CD14-positive monocyte (primary cell): ENCODE results near the gene MED27. TPM values are rescaled to one million over a fixed set of nuclear protein-coding genes. Genes with fewer than 3 reads are reported as not detected.
A peak's percentile ranks its signal among the peaks of the same experiment; 100 is the strongest.

Source experiments
- DNase-seq, 3 donors: peaks; one replicate each; pipeline ENCODE4 v3.0.0-alpha.2; 2011 to 2022
- H2AFZ ChIP-seq: 2 replicates; pipeline ENCODE4 v1.6.0; 2012; ENCODE audit warnings: mild to moderate bottlenecking, low read depth, low read length, inconsistent platforms; ENCODE audit not compliant: insufficient read depth, poor library complexity, severe bottlenecking
- H3K27ac ChIP-seq, 2 donors: 1 replicate in 1 of 2; 2 replicates in 1 of 2; pipeline ENCODE4 v1.5.1; 2012 to 2013; ENCODE audit warnings: low read length in 2 of 2, control low read depth in 1 of 2, inconsistent platforms in 1 of 2, low read depth in 1 of 2, mild to moderate bottlenecking in 1 of 2
- H3K27me3 ChIP-seq, 2 donors: one replicate each; pipeline versions ENCODE4 v1.6.0 to v1.6.1; 2011 to 2013; ENCODE audit warnings: low read length in 2 of 2; ENCODE audit not compliant: control insufficient read depth in 2 of 2, insufficient read depth in 2 of 2
- H3K36me3 ChIP-seq, 2 donors: replicated peaks in 1 of 2; 1 replicate in 1 of 2; 2 replicates in 1 of 2; pipeline versions ENCODE4 v1.5.1 to v1.6.1; 2012 to 2013; ENCODE audit warnings: low read length in 2 of 2, control low read depth in 1 of 2, inconsistent platforms in 1 of 2, mild to moderate bottlenecking in 1 of 2; ENCODE audit not compliant: insufficient read depth in 2 of 2, control insufficient read depth in 1 of 2
- H3K4me1 ChIP-seq, 2 donors: 1 replicate in 1 of 2; 2 replicates in 1 of 2; pipeline versions ENCODE4 v1.5.1 to v1.6.1; 2012 to 2013; ENCODE audit warnings: low read length in 2 of 2, control low read depth in 1 of 2, inconsistent platforms in 1 of 2, mild to moderate bottlenecking in 1 of 2, moderate library complexity in 1 of 2; ENCODE audit not compliant: insufficient read depth in 2 of 2, control insufficient read depth in 1 of 2
- H3K4me2 ChIP-seq: replicated peaks from 2 replicates; pipeline ENCODE3; 2012; ENCODE audit warnings: low read length, moderate library complexity, mild to moderate bottlenecking; ENCODE audit not compliant: poor library complexity, severe bottlenecking; ENCODE audit errors: extremely low read depth
- H3K4me3 ChIP-seq, 3 experiments: fragments of 200-600 bp in 1 of 3; sonication (generic) in 1 of 3; replicated peaks in 1 of 3; 1 replicate in 2 of 3; 2 replicates in 1 of 3; pipeline ENCODE4 v1.5.1; 2011 to 2013; ENCODE audit warnings: low read length in 3 of 3, mild to moderate bottlenecking in 3 of 3, control low read depth in 2 of 3, low read depth in 2 of 3, inconsistent platforms in 1 of 3, moderate library complexity in 1 of 3
- H3K79me2 ChIP-seq: 2 replicates; pipeline ENCODE4 v1.6.0; 2012; ENCODE audit warnings: mild to moderate bottlenecking, control low read depth, inconsistent platforms, low read length, moderate library complexity; ENCODE audit not compliant: insufficient read depth
- H3K9ac ChIP-seq: 2 replicates; pipeline ENCODE4 v1.6.0; 2017; ENCODE audit warnings: low read length, mild to moderate bottlenecking; ENCODE audit not compliant: insufficient read depth, poor library complexity, severe bottlenecking
- H3K9me3 ChIP-seq, 2 donors: replicated peaks in 1 of 2; 1 replicate in 1 of 2; 2 replicates in 1 of 2; pipeline versions ENCODE4 v1.5.1 to v1.6.1; 2012 to 2013; ENCODE audit warnings: low read length in 2 of 2, control low read depth in 1 of 2; ENCODE audit not compliant: control insufficient read depth in 1 of 2, insufficient read depth in 1 of 2
- H4K20me1 ChIP-seq: 2 replicates; pipeline ENCODE4 v1.6.0; 2012; ENCODE audit warnings: mild to moderate bottlenecking, low read length, control low read depth, moderate library complexity; ENCODE audit not compliant: insufficient read depth
- H3K27ac Mint-ChIP-seq, 7 donors: one replicate each; pipeline ENCODE4 v1.8.0; 2020; ENCODE audit warnings: mild to moderate bottlenecking in 7 of 7, mixed read lengths in 7 of 7, moderate library complexity in 6 of 7, inconsistent platforms in 2 of 7
- H3K27me3 Mint-ChIP-seq, 3 donors: one replicate each; pipeline ENCODE4 v1.8.0; 2021 to 2022; ENCODE audit warnings: low read depth in 3 of 3, mild to moderate bottlenecking in 3 of 3, mixed read lengths in 3 of 3, moderate library complexity in 3 of 3, inconsistent platforms in 1 of 3
- H3K36me3 Mint-ChIP-seq, 2 donors: one replicate each; pipeline ENCODE4 v1.8.0; 2020; ENCODE audit warnings: mixed read lengths in 2 of 2, inconsistent platforms in 1 of 2, mild to moderate bottlenecking in 1 of 2
- H3K4me1 Mint-ChIP-seq: one replicate; pipeline ENCODE4 v1.8.0; 2020; ENCODE audit warnings: mild to moderate bottlenecking, mixed read lengths
- H3K4me3 Mint-ChIP-seq, 2 donors: one replicate each; pipeline ENCODE4 v1.8.0; 2020; ENCODE audit warnings: mild to moderate bottlenecking in 2 of 2, mixed read lengths in 2 of 2, moderate library complexity in 1 of 2
- H3K9me3 Mint-ChIP-seq, 7 donors: one replicate each; pipeline ENCODE4 v1.8.0; 2020 to 2022; ENCODE audit warnings: mixed read lengths in 7 of 7, mild to moderate bottlenecking in 6 of 7, moderate library complexity in 6 of 7, inconsistent platforms in 2 of 7
- WGBS: methylation state at CpG from one replicate; pipeline ENCODE4 v1.1.5; 2013; ENCODE audit warnings: missing lambda C conversion rate; ENCODE audit not compliant: insufficient coverage; 5-methylcytosine and 5-hydroxymethylcytosine counted together
- intact Hi-C, 2 donors: fragments of 100-400 bp; cut with micrococcal nuclease; formaldehyde crosslinking; loops; one replicate each; pipeline versions ENCODE4 v1.15.0 to v1.15.1; 2023
- polyA plus RNA-seq, 3 donors: library from polyadenylated mRNA; depleted of rRNA in 1 of 3; unstranded in 2 of 3; stranded (reverse) in 1 of 3; fragments of 300-500 nt in 2 of 3; fragments of >200 nt in 1 of 3; fragmentation: Illumina TruSeq in 2 of 3; gene quantifications; 1 replicate in 2 of 3; 2 replicates in 1 of 3; pipeline ENCODE4 v1.2.3, GENCODE V29; 2012 to 2021
- TF ChIP-seq, protein P1 (sequence below): fragments of 200-600 bp; IDR thresholded peaks from one replicate; pipeline ENCODE4 v1.8.0; 2022; ENCODE audit warnings: antibody characterized with exemption, mild to moderate bottlenecking

MED27 gene
- polyA plus RNA-seq, 3 donors: 14.0 to 26.9 (median 25.8) TPM

DNA sequence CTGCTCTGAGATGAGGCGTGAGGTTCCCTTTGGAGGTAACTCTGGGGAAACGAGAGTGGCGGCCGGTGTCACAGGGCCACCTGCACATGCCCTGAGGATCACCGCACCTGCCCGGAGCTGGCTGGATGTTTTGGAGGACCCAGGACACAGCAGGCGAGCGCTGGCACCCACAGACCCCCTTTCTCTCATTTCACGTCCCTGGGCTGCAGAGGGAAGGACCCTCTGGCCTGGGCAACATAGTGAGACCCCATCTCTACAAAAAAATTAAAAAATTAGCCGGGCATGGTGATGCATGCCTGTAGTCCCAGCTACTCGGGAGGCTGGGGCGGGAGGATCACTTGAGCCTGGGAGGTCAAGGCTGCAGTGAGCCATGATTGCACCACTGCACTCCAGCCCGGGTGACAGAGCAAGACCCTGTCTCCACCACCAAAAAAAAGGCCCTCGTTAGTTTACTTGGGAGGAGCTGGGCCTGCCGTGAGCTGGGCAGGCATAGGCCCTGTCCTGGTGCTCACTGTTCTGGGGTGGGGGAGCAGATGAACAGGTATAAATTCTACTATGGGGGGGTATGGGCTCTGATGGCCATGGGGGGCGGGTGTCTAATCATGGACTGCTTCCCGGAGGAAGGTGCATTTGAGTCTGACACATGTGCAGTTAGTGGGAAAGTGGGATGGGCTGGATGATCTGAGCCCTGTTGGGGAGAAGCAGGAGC is 242.9 kb downstream of the MED27 start:
- H3K27me3 Mint-ChIP-seq: peaks cover 14 to 18% (median 17%) of the 10 kb centered on the region in 3 donors
- Histone ChIP-seq H3K27me3 (no peaks in the 10 kb centered on the region), H2AFZ (no peak overlapping the region), H3K36me3 (no peaks in the 10 kb centered on the region), H3K4me3 (no peak overlapping the region), H3K79me2 (no peaks in the 10 kb centered on the region), H3K9ac (no peak overlapping the region), H4K20me1 (no peaks in the 10 kb centered on the region), H3K9me3 (peaks cover 16 to 17% of the 10 kb centered on the region in 2 donors), H3K4me2 (no peak overlapping the region), H3K4me1 (no peaks in the 10 kb centered on the region), H3K27ac (no peak overlapping the region)
- WGBS: 95% methylated on average over 13 of the region's 17 CpGs
- no peak for DNase-seq
- no peak overlapping the region for H3K4me3 Mint-ChIP-seq
- intact Hi-C loops: no loop called here
- TF ChIP-seq, protein P1, sequence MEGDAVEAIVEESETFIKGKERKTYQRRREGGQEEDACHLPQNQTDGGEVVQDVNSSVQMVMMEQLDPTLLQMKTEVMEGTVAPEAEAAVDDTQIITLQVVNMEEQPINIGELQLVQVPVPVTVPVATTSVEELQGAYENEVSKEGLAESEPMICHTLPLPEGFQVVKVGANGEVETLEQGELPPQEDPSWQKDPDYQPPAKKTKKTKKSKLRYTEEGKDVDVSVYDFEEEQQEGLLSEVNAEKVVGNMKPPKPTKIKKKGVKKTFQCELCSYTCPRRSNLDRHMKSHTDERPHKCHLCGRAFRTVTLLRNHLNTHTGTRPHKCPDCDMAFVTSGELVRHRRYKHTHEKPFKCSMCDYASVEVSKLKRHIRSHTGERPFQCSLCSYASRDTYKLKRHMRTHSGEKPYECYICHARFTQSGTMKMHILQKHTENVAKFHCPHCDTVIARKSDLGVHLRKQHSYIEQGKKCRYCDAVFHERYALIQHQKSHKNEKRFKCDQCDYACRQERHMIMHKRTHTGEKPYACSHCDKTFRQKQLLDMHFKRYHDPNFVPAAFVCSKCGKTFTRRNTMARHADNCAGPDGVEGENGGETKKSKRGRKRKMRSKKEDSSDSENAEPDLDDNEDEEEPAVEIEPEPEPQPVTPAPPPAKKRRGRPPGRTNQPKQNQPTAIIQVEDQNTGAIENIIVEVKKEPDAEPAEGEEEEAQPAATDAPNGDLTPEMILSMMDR: no peak
- H3K9me3 Mint-ChIP-seq: peaks cover 10 to 23% (median 19%) of the 10 kb centered on the region in 7 donors
- H3K4me1 Mint-ChIP-seq: no peaks in the 10 kb centered on the region
- H3K27ac Mint-ChIP-seq: no peak overlapping the region
- no peaks in the 10 kb centered on the region for H3K36me3 Mint-ChIP-seq

DNA sequence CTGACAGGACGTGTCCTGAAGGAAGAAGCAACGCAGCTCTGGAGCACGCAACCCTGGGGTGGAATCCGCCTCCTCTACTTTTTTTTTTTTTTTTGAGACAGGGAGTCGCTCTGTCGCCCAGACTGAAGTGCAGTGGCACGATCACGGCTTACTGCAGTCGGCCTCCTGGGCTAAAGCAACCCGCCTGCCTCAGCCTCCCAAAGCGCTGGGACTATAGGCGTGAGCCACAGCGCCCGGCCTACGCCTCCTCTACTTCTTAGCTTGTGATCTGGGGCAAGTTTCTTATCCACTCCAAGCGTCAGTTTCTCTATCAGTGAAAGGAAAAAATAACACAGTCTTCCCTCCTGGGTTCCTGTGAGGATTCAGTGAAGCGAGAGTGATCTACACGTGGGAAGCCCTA is 243.6 kb downstream of the MED27 start:
- no peak for DNase-seq
- peaks cover 14 to 18% (median 17%) of the 10 kb centered on the region in 3 donors for H3K27me3 Mint-ChIP-seq
- Histone ChIP-seq H3K27ac (no peak overlapping the region), H3K79me2 (no peaks in the 10 kb centered on the region), H3K4me3 (no peak overlapping the region), H2AFZ (no peak overlapping the region), H3K9ac (no peak overlapping the region), H4K20me1 (no peaks in the 10 kb centered on the region), H3K27me3 (no peaks in the 10 kb centered on the region), H3K4me2 (no peak overlapping the region), H3K9me3 (peaks cover 16 to 17% of the 10 kb centered on the region in 2 donors), H3K4me1 (no peaks in the 10 kb centered on the region), H3K36me3 (no peaks in the 10 kb centered on the region)
- TF ChIP-seq, protein P1: no peak
- intact Hi-C loops: no loop called here
- no peaks in the 10 kb centered on the region for H3K4me1 Mint-ChIP-seq
- no peaks in the 10 kb centered on the region for H3K36me3 Mint-ChIP-seq
- no peak overlapping the region for H3K4me3 Mint-ChIP-seq
- WGBS: 91% methylated on average over 13 of the region's 18 CpGs
- peak overlapping the region in 2 of 7 donors; percentile 5 to 71 for H3K27ac Mint-ChIP-seq
- H3K9me3 Mint-ChIP-seq: peaks cover 10 to 23% (median 19%) of the 10 kb centered on the region in 7 donors
